Heart left ventricle (tissue), 16 donors: ENCODE measurements around the gene COL23A1. TPM values are rescaled to one million over a fixed set of nuclear protein-coding genes. Genes with fewer than 3 reads are reported as not detected.
"Not testable (repeated sequence)": the region's sequence is repeated elsewhere in the genome, so short reads cannot be mapped to it uniquely, and the experiment has no call there.

Experiments
- ATAC-seq, 4 donors: fragments of 200-7000 bp; cut with Tn5 transposase; one replicate each; pipeline ENCODE4 v1.9.1; 2020 to 2022; ENCODE audit warnings: moderate library complexity in 4 of 4, mild to moderate bottlenecking in 3 of 4, moderate number of reproducible peaks in 1 of 4
- DNase-seq, 5 donors: peaks; one replicate each; pipeline ENCODE4 v3.0.0-alpha.2; 2020
- H3K27ac ChIP-seq, 12 donors: fragments of 200-600 bp; sonication (generic) in 4 of 12; one replicate each; pipeline versions ENCODE4 v1.5.0 to v1.8.0; 2016 to 2022; ENCODE audit warnings: mild to moderate bottlenecking in 2 of 12
- H3K27me3 ChIP-seq, 9 donors: fragments of 200-600 bp; sonication (generic) in 2 of 9; one replicate each; pipeline versions ENCODE4 v1.5.1 to v1.8.0; 2016 to 2022; ENCODE audit warnings: mild to moderate bottlenecking in 3 of 9
- H3K36me3 ChIP-seq, 9 donors: fragments of 200-600 bp; sonication (generic) in 2 of 9; one replicate each; pipeline versions ENCODE4 v1.5.0 to v1.8.0; 2018 to 2022; ENCODE audit warnings: mild to moderate bottlenecking in 2 of 9
- H3K4me1 ChIP-seq, 12 donors: fragments of 200-600 bp; sonication (generic) in 4 of 12; one replicate each; pipeline versions ENCODE4 v1.5.0 to v1.8.0; 2016 to 2022; ENCODE audit warnings: mild to moderate bottlenecking in 3 of 12
- H3K4me3 ChIP-seq, 12 donors: fragments of 200-600 bp; sonication (generic) in 4 of 12; one replicate each; pipeline versions ENCODE4 v1.5.0 to v1.8.0; 2017 to 2022; ENCODE audit warnings: mild to moderate bottlenecking in 9 of 12, moderate library complexity in 4 of 12
- H3K9me3 ChIP-seq, 12 donors: fragments of 200-600 bp; sonication (generic) in 4 of 12; one replicate each; pipeline versions ENCODE4 v1.5.0 to v1.8.0; 2016 to 2022; ENCODE audit warnings: mild to moderate bottlenecking in 1 of 12
- POLR2A ChIP-seq, 2 donors: fragments of 450-650 bp; IDR thresholded peaks; one replicate each; pipeline ENCODE4 v1.6.1; 2017; ENCODE audit warnings: antibody characterized with exemption in 2 of 2, mild to moderate bottlenecking in 2 of 2, moderate library complexity in 2 of 2
- WGBS, 4 donors: extraction: QIAGEN DNeasy Blood & Tissue Kit in 2 of 4; methylation state at CpG; one replicate each; pipeline versions ENCODE4 v1.1.5 to v1.1.7; 2013 to 2018; 5-methylcytosine and 5-hydroxymethylcytosine counted together
- intact Hi-C, 10 donors: fragments of 100-400 bp; cut with DNase I; formaldehyde crosslinking; loops; one replicate each; pipeline versions ENCODE4 v1.11.1 to v1.14.2; 2022
- polyA plus RNA-seq, 2 donors: library from polyadenylated mRNA; stranded (reverse); fragments of 200-250 nt; gene quantifications; one replicate each; pipeline ENCODE4 v1.2.3, GENCODE V29; 2013
- total RNA-seq, 9 donors: library from RNA; depleted of rRNA in 2 of 9; stranded (reverse); fragments of >200 nt in 2 of 9; fragmentation: NEBNext Ultra II Directional in 3 of 9; extraction: Animal tissue kit (Norgen Biotek cat#: 25700) in 3 of 9; gene quantifications; one replicate each; pipeline versions ENCODE4 v1.1.0 to v1.2.4, GENCODE V29; 2016 to 2023
- TF ChIP-seq, protein P1 (sequence below), 12 donors: fragments of 200-600 bp; sonication (generic) in 4 of 12; IDR thresholded peaks; one replicate each; pipeline versions ENCODE4 v1.5.0 to v1.8.0; 2018 to 2022; ENCODE audit warnings: antibody characterized with exemption in 12 of 12, mild to moderate bottlenecking in 5 of 12
- donor health status: ischemic (EF 13 %, LVEDD 7.1; RV severe dilation, severe dysfunction).
- donor health status: healthy with polysubstance abuse.
- donor health status: DM: no; HTN: yes; CAD: no.
- donor health status: DM: no; HTN: no; CAD: no.
- donor health status: ischemic (EF 25% LVEDD 6.9; RV normal size, moderate dysfunction).
- donor health status: ischemic (EF 25% LVEDD 5.7; RV mildly dilated, moderate dysfunction).
- donor health status: healthy.
- donor health status: DM: yes; HTN: yes; CAD: no.
- donor health status: ischemic (EF 35%, LVEDD 5.7; RV mildly dilated, moderate dysfunction).
- donor health status: nonischemic (EF 11% LVEDD 7.7; RV severe dilation, severe dysfunction).
- donor health status: DM: yes; HTN: yes; CAD: no.
- donor health status: PGD.
- donor health status: ischemic (EF 29% LVEDD 5.4; RV normal size, mild dysfunction).
- donor health status: nonischemic (EF 23%, LVEDD 6.1; RV moderate dilation, normal function).

The COL23A1 gene
- total and polyA plus RNA-seq, 11 donors = 6.0 to 33.0 (median 18.8) TPM

DNA sequence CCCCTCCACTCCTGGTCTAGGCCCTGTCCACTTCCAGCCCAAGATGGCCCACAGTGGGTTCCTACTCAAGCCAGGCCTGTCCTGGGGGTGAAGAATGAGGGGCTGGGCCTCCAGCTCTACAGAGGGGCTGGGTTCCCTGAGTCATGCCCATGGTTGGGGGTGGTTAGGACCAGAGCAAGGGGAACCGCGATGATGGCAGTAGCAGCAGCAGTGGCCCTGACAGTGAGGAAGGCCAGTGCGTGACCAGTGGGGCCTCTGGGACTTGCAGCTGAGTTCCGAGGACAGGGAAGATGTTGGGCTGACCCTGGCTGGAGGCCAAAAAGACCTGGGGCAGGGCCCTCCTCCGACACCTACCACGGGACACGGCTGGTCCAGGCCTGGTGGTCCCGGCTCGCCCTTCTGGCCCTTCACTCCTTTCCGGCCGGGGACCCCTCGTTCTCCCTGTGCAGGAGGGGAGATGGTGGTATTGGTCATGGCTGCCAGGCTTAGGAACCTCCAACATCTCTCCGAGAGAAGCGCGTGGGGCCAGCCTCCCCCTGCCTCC lies 348.4 kb downstream of the COL23A1 start:
- intact Hi-C loops = no loop called here
- TF ChIP-seq POLR2A (IDR thresholded peaks at IDR 0.05) = no peak
- TF ChIP-seq, protein P1, sequence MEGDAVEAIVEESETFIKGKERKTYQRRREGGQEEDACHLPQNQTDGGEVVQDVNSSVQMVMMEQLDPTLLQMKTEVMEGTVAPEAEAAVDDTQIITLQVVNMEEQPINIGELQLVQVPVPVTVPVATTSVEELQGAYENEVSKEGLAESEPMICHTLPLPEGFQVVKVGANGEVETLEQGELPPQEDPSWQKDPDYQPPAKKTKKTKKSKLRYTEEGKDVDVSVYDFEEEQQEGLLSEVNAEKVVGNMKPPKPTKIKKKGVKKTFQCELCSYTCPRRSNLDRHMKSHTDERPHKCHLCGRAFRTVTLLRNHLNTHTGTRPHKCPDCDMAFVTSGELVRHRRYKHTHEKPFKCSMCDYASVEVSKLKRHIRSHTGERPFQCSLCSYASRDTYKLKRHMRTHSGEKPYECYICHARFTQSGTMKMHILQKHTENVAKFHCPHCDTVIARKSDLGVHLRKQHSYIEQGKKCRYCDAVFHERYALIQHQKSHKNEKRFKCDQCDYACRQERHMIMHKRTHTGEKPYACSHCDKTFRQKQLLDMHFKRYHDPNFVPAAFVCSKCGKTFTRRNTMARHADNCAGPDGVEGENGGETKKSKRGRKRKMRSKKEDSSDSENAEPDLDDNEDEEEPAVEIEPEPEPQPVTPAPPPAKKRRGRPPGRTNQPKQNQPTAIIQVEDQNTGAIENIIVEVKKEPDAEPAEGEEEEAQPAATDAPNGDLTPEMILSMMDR (IDR thresholded peaks at IDR 0.05) = no peak
- H3K4me1 ChIP-seq = peaks cover 3 to 61% (median 32%) of the 10 kb centered on the region in 12 donors
- ATAC-seq (peak in 2 of 4 donors; percentile 1 to 7), DNase-seq (no peak)
- H3K27ac ChIP-seq = peak overlapping the region in 5 of 12 donors; percentile 34 to 92 (median 56)
- H3K27me3 ChIP-seq = no peaks in the 10 kb centered on the region
- H3K9me3 ChIP-seq = no peaks in the 10 kb centered on the region
- H3K4me3 ChIP-seq = no peak overlapping the region
- 79 to 84% (median 82%) methylated on average over 11 to 15 of the region's 15 CpGs for WGBS, 4 donors
- H3K36me3 ChIP-seq = no peaks in the 10 kb centered on the region

DNA sequence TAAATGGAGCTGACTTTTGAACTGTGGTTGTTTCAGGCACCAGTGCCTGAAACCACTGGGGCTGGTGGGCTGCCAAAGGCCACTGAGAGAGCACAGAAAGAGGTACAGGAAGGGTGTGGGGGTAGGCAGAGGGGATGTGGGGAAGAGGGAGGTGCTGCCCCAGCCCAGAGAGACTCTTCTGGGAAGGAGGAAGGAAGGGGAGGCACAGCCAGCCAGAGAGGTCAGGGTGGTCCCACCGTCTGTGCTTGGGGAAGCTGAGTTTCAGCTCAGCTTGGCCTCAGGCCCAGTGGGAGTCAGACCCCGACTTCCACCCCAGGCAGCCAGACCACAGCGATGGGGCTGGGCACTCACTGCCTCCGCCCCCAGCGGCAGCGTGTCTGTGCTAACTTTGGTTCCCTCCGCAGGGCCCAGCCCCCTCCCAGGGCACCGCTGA lies 348.9 kb downstream of the COL23A1 start:
- peak overlapping the region in 6 of 12 donors; percentile 11 to 92 (median 55) for H3K27ac ChIP-seq
- TF ChIP-seq POLR2A (IDR thresholded peaks at IDR 0.05) = no peak
- TF ChIP-seq, protein P1 (IDR thresholded peaks at IDR 0.05) = no peak

DNA sequence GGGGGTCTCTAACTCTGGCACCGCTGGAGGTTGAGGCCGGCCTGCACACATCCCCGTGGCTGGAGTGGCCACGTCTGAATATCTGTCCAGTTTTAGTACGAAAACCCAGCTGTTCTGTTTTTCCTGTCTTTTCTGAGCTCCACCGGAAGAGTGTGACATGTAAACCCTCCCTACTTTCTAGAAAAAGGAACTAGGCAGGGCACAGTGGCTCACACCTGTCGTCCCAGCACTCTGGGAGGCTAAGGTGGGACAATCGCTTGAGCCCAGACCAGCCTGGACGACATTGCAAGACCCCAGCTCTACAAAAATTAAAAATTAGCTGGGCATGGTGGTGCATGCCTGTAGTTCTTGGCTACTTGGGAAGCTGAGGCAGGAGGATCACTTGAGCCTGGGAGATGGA lies 349.4 kb downstream of the COL23A1 start:
- TF ChIP-seq, protein P1 (IDR thresholded peaks at IDR 0.05) = no peak
- TF ChIP-seq POLR2A (IDR thresholded peaks at IDR 0.05) = no peak
- H3K36me3 ChIP-seq = no peaks in the 10 kb centered on the region
- H3K27me3 ChIP-seq = no peaks in the 10 kb centered on the region
- ATAC-seq (no peak), DNase-seq (no peak)
- intact Hi-C loops = no loop called here
- peak overlapping the region in 7 of 12 donors; percentile 24 to 92 (median 56) for H3K27ac ChIP-seq
- H3K9me3 ChIP-seq = no peaks in the 10 kb centered on the region
- peaks cover 3 to 71% (median 40%) of the 10 kb centered on the region in 12 donors for H3K4me1 ChIP-seq
- 63 to 86% (median 68%) methylated on average over 9 of the region's 9 CpGs for WGBS, 4 donors
- peak overlapping the region in 1 of 12 donors; percentile 12 for H3K4me3 ChIP-seq

More for the DNA sequence above, 348.9 kb downstream of the COL23A1 start:
- peaks cover 3 to 66% (median 37%) of the 10 kb centered on the region in 12 donors for H3K4me1 ChIP-seq
- ATAC-seq (peak in 3 of 4 donors; percentile 16 to 56 (median 30)), DNase-seq (peak in 1 of 5 donors; percentile 61)
- H3K27me3 ChIP-seq = no peaks in the 10 kb centered on the region
- intact Hi-C loops = no loop called here
- no peaks in the 10 kb centered on the region for H3K9me3 ChIP-seq
- 53 to 70% (median 67%) methylated on average over 6 to 8 of the region's 8 CpGs for WGBS, 4 donors
- H3K36me3 ChIP-seq = no peaks in the 10 kb centered on the region
- H3K4me3 ChIP-seq = no peak overlapping the region

DNA sequence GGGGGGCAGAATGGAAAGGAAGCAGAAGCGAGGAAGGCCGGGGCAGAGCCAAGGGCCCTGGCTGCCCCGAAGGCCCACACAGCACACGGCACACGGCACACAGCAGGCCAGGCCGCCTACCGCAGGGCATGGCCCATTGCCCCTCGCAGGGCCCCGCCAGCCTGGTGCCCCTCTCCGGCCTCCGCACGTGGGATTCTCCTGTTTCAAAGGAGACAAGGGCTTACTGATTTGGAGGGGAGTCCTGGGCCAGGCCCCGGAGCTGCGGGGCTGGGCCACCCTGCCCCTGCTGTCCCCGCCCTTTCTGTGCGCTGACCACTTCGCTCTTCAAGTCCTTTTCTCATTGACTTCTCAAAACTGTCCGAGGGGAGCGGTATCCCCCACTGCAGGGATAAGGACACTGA lies 349.9 kb downstream of the COL23A1 start:
- H3K4me3 ChIP-seq = peak overlapping the region in 1 of 12 donors; percentile 12
- no peak for DNase-seq

DNA sequence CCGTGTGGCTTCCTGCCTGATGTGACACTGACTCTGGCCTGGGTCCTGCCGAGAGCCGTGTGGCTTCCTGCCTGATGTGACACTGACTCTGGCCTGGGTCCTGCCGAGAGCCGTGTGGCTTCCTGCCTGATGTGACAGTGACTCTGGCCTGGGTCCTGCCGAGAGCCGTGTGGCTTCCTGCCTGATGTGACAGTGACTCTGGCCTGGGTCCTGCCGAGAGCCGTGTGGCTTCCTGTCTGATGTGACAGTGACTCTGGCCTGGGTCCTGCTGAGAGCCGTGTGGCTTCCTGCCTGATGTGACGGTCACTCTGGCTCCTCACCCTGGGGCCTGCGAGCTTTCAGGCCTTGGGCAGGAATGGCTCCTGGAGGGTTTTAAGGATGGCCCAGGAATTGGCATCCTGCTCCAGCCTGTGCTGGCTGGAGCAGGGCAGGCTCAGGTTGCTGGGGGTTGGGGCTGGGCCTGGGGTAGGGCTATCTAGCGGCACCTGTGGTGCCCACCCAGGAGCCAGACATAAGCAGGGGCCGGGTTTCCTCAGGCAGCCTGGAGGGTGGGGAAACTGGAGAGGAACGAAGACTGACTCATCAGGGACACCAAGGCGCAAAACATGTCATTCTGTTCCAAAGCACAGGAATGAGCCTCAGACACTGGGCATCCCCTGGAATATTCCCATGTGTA lies 350.4 kb downstream of the COL23A1 start:
- peak overlapping the region in 9 of 12 donors; percentile 40 to 92 (median 68) for H3K27ac ChIP-seq
- H3K4me1 ChIP-seq = peaks cover 3 to 81% (median 43%) of the 10 kb centered on the region in 12 donors
- not testable (repeated sequence) for H3K4me3 ChIP-seq, H3K36me3 ChIP-seq, H3K27me3 ChIP-seq, ATAC-seq, H3K9me3 ChIP-seq
- WGBS, 4 donors = 22 to 36% (median 32%) methylated on average over 9 to 15 of the region's 16 CpGs
- intact Hi-C loops = loop anchor here in 1 of 10 donors (5.0 to 10.0 kb wide), 2 partner anchors 308 to 495 kb away; partner anchors contain the start of gene ZNF354A
- peak in 1 of 5 donors; percentile 32 for DNase-seq

More for the DNA sequence above, 349.9 kb downstream of the COL23A1 start:
- H3K9me3 ChIP-seq = no peaks in the 10 kb centered on the region
- intact Hi-C loops = no loop called here
- peak overlapping the region in 9 of 12 donors; percentile 24 to 92 (median 56) for H3K27ac ChIP-seq
- ATAC-seq = no peak
- peaks cover 3 to 75% (median 41%) of the 10 kb centered on the region in 12 donors for H3K4me1 ChIP-seq
- H3K27me3 ChIP-seq = no peaks in the 10 kb centered on the region
- 80 to 91% (median 87%) methylated on average over 12 to 19 of the region's 19 CpGs for WGBS, 4 donors
- H3K36me3 ChIP-seq = no peaks in the 10 kb centered on the region
- no peak for TF ChIP-seq POLR2A (IDR thresholded peaks at IDR 0.05)
- TF ChIP-seq, protein P1 (IDR thresholded peaks at IDR 0.05) = no peak
